WTC11 (cell line): Measurements from ENCODE around the gene ANKRD50. TPM values are rescaled to one million over a fixed set of nuclear protein-coding genes. Genes with fewer than 3 reads are reported as not detected.

ENCODE experiments used
- ATAC-seq: fragments of 200-7000 bp; cut with Tn5 transposase; 2 replicates; pipeline ENCODE4 v1.10.0; 2021; ENCODE audit warnings: mild to moderate bottlenecking, moderate library complexity
- CTCF ChIA-PET: fragments of 300-600 bp; sonication (Branson Sonifier 250); formaldehyde crosslinking; loops from one replicate; lab custom pipeline; 2021; ENCODE audit warnings: antibody characterized with exemption; lab: Charles Lee
- POLR2A ChIA-PET: fragments of 350-600 bp; sonication (Branson Sonifier 250); formaldehyde crosslinking; loops from one replicate; lab custom pipeline; 2021; ENCODE audit warnings: antibody characterized with exemption; lab: Charles Lee
- DNase-seq: peaks from one replicate; pipeline ENCODE4 v3.0.0; 2021; ENCODE audit warnings: low spot score
- H3K27ac Mint-ChIP-seq: 2 replicates; pipeline ENCODE4 v1.8.0; 2021; ENCODE audit warnings: mixed read lengths
- H3K27me3 Mint-ChIP-seq: 2 replicates; pipeline ENCODE4 v1.8.0; 2021; ENCODE audit warnings: low read depth, mild to moderate bottlenecking, moderate library complexity, mixed read lengths
- H3K36me3 Mint-ChIP-seq: 2 replicates; pipeline ENCODE4 v1.8.0; 2021; ENCODE audit warnings: mixed read lengths
- H3K4me1 Mint-ChIP-seq: 2 replicates; pipeline ENCODE4 v1.8.0; 2022; ENCODE audit warnings: mixed read lengths
- H3K4me3 Mint-ChIP-seq: 2 replicates; pipeline ENCODE4 v1.8.0; 2021; ENCODE audit warnings: mild to moderate bottlenecking, moderate library complexity, mixed read lengths
- H3K9me3 Mint-ChIP-seq: 2 replicates; pipeline ENCODE4 v1.8.0; 2021; ENCODE audit warnings: mixed read lengths
- ATF1 ChIP-seq: sonication (generic); formaldehyde crosslinking; IDR thresholded peaks from 2 replicates; pipeline ENCODE4 v1.8.1; 2023; ENCODE audit warnings: mild to moderate bottlenecking, moderate library complexity, missing genetic modification reagents
- EMX1 ChIP-seq: fragments of 250-450 bp; sonication (Bioruptor Pico); IDR thresholded peaks from 2 replicates; pipeline ENCODE4 v1.8.0; 2021; ENCODE audit warnings: mild to moderate bottlenecking
- FOXK1 ChIP-seq: sonication (generic); formaldehyde crosslinking; IDR thresholded peaks from 2 replicates; pipeline ENCODE4 v1.8.0; 2022; ENCODE audit warnings: mild to moderate bottlenecking, moderate library complexity, missing genetic modification reagents
- FOXP4 ChIP-seq: sonication (generic); formaldehyde crosslinking; IDR thresholded peaks from 2 replicates; pipeline ENCODE4 v1.8.0; 2022; ENCODE audit warnings: mild to moderate bottlenecking, missing genetic modification reagents
- JUN ChIP-seq: sonication (generic); formaldehyde crosslinking; IDR thresholded peaks from 2 replicates; pipeline ENCODE4 v1.8.0; 2023; ENCODE audit warnings: mild to moderate bottlenecking, missing genetic modification reagents
- MAX ChIP-seq: sonication (generic); formaldehyde crosslinking; IDR thresholded peaks from 2 replicates; pipeline ENCODE4 v1.8.0; 2022; ENCODE audit warnings: mild to moderate bottlenecking, missing genetic modification reagents
- SP1 ChIP-seq: sonication (generic); formaldehyde crosslinking; conservative IDR thresholded peaks from 2 replicates; pipeline ENCODE4 v1.8.1; 2022; ENCODE audit warnings: missing genetic modification reagents
- TEAD1 ChIP-seq: sonication (generic); formaldehyde crosslinking; IDR thresholded peaks from 2 replicates; pipeline ENCODE4 v1.8.0; 2022; ENCODE audit warnings: mild to moderate bottlenecking, missing genetic modification reagents
- ZBTB21 ChIP-seq: sonication (generic); formaldehyde crosslinking; IDR thresholded peaks from 2 replicates; pipeline ENCODE4 v1.8.1; 2023; ENCODE audit warnings: mild to moderate bottlenecking, missing genetic modification reagents, borderline replicate concordance
- ZNF121 ChIP-seq: sonication (generic); formaldehyde crosslinking; IDR thresholded peaks from 2 replicates; pipeline ENCODE4 v1.8.0; 2023; ENCODE audit warnings: missing genetic modification reagents
- ZNF423 ChIP-seq: fragments of 250-450 bp; sonication (Bioruptor Pico); IDR thresholded peaks from 2 replicates; pipeline ENCODE4 v2.1.2; 2022; ENCODE audit warnings: mild to moderate bottlenecking, moderate library complexity
- ZNF512 ChIP-seq: sonication (generic); formaldehyde crosslinking; IDR thresholded peaks from 2 replicates; pipeline ENCODE4 v1.8.1; 2022; ENCODE audit warnings: missing genetic modification reagents, borderline replicate concordance
- total RNA-seq: library from RNA; stranded (reverse); gene quantifications from 3 replicates; pipeline ENCODE4 v1.2.3, GENCODE V29; 2021
- TF ChIP-seq, protein P1 (sequence below): sonication (generic); formaldehyde crosslinking; IDR thresholded peaks from 2 replicates; pipeline ENCODE4 v1.8.1; 2023; ENCODE audit warnings: mild to moderate bottlenecking, missing genetic modification reagents
- TF ChIP-seq, protein P2 (sequence below): sonication (generic); formaldehyde crosslinking; IDR thresholded peaks from 2 replicates; pipeline ENCODE4 v1.8.1; 2023; ENCODE audit warnings: mild to moderate bottlenecking, missing genetic modification reagents, borderline replicate concordance
- TF ChIP-seq, protein P3 (sequence below): sonication (generic); formaldehyde crosslinking; IDR thresholded peaks from 2 replicates; pipeline ENCODE4 v1.8.0; 2023; ENCODE audit warnings: mild to moderate bottlenecking, missing genetic modification reagents

ANKRD50 gene
- total RNA-seq, 1 experiment from 2014 or later: 18.4 TPM

DNA sequence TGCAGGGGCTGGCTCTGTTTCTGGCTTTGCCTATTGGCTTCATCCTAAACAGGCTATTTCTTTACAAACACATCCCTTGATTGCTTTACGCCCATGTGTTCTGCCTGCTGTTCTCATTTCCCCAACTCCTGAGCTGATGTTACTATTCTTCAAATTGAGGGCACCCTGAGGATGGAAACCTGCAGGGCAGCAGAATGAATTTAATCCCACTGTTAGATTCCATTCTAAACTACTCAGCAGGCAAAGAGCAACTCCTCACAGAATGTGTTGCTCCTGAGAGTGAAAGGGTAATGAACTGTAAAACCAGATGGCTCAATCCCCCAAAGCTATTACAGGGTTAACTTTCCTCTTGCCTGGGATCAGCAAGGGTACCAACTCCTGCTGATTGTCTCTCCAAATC is 75.7 kb downstream of the ANKRD50 start:
- peak; percentile 95 for ATAC-seq
- H3K4me3 Mint-ChIP-seq: no peak overlapping the region
- H3K27me3 Mint-ChIP-seq: no peaks in the 10 kb centered on the region; the same call in 1 of the 2 replicates
- DNase-seq: peak; percentile 19
- peak overlapping the region; percentile 90 for H3K27ac Mint-ChIP-seq
- ChIA-PET CTCF (no interaction called here), POLR2A (no interaction called here)
- TF ChIP-seq JUN (no peak), ZNF423 (CRISPR knock-in tag) (peak; percentile 91), SP1 (CRISPR knock-in tag) (0 out of 2 replicates have a peak, but pooled peaks have one; percentile 49), TEAD1 (peak; percentile 83; the same call in 1 of the 2 replicates), ZNF121 (CRISPR knock-in tag) (no peak), ATF1 (CRISPR knock-in tag) (no peak), ZBTB21 (CRISPR knock-in tag) (0 out of 2 replicates have a peak, but pooled peaks have one; percentile 40), FOXK1 (CRISPR knock-in tag) (peak; percentile 66), ZNF512 (CRISPR knock-in tag) (no peak), EMX1 (CRISPR knock-in tag) (no peak), FOXP4 (CRISPR knock-in tag) (peak; percentile 70; the same call in 1 of the 2 replicates), MAX (CRISPR knock-in tag) (0 out of 2 replicates have a peak, but pooled peaks have one; percentile 21)
- TF ChIP-seq, protein P1, sequence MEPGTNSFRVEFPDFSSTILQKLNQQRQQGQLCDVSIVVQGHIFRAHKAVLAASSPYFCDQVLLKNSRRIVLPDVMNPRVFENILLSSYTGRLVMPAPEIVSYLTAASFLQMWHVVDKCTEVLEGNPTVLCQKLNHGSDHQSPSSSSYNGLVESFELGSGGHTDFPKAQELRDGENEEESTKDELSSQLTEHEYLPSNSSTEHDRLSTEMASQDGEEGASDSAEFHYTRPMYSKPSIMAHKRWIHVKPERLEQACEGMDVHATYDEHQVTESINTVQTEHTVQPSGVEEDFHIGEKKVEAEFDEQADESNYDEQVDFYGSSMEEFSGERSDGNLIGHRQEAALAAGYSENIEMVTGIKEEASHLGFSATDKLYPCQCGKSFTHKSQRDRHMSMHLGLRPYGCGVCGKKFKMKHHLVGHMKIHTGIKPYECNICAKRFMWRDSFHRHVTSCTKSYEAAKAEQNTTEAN (CRISPR knock-in tag): peak; percentile 62; the same call in 1 of the 2 replicates
- TF ChIP-seq, protein P2, sequence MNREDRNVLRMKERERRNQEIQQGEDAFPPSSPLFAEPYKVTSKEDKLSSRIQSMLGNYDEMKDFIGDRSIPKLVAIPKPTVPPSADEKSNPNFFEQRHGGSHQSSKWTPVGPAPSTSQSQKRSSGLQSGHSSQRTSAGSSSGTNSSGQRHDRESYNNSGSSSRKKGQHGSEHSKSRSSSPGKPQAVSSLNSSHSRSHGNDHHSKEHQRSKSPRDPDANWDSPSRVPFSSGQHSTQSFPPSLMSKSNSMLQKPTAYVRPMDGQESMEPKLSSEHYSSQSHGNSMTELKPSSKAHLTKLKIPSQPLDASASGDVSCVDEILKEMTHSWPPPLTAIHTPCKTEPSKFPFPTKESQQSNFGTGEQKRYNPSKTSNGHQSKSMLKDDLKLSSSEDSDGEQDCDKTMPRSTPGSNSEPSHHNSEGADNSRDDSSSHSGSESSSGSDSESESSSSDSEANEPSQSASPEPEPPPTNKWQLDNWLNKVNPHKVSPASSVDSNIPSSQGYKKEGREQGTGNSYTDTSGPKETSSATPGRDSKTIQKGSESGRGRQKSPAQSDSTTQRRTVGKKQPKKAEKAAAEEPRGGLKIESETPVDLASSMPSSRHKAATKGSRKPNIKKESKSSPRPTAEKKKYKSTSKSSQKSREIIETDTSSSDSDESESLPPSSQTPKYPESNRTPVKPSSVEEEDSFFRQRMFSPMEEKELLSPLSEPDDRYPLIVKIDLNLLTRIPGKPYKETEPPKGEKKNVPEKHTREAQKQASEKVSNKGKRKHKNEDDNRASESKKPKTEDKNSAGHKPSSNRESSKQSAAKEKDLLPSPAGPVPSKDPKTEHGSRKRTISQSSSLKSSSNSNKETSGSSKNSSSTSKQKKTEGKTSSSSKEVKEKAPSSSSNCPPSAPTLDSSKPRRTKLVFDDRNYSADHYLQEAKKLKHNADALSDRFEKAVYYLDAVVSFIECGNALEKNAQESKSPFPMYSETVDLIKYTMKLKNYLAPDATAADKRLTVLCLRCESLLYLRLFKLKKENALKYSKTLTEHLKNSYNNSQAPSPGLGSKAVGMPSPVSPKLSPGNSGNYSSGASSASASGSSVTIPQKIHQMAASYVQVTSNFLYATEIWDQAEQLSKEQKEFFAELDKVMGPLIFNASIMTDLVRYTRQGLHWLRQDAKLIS (CRISPR knock-in tag): peak; percentile 54; the same call in 1 of the 2 replicates
- TF ChIP-seq, protein P3, sequence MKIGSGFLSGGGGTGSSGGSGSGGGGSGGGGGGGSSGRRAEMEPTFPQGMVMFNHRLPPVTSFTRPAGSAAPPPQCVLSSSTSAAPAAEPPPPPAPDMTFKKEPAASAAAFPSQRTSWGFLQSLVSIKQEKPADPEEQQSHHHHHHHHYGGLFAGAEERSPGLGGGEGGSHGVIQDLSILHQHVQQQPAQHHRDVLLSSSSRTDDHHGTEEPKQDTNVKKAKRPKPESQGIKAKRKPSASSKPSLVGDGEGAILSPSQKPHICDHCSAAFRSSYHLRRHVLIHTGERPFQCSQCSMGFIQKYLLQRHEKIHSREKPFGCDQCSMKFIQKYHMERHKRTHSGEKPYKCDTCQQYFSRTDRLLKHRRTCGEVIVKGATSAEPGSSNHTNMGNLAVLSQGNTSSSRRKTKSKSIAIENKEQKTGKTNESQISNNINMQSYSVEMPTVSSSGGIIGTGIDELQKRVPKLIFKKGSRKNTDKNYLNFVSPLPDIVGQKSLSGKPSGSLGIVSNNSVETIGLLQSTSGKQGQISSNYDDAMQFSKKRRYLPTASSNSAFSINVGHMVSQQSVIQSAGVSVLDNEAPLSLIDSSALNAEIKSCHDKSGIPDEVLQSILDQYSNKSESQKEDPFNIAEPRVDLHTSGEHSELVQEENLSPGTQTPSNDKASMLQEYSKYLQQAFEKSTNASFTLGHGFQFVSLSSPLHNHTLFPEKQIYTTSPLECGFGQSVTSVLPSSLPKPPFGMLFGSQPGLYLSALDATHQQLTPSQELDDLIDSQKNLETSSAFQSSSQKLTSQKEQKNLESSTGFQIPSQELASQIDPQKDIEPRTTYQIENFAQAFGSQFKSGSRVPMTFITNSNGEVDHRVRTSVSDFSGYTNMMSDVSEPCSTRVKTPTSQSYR: no peak
- peaks cover 3% of the 10 kb centered on the region; the same call in 1 of the 2 replicates for H3K36me3 Mint-ChIP-seq
- H3K9me3 Mint-ChIP-seq: peaks cover 5% of the 10 kb centered on the region
- peaks cover 71% of the 10 kb centered on the region for H3K4me1 Mint-ChIP-seq
